Pancreas (tissue), 10 donors: ENCODE data around the gene LRRC4C. TPM values are rescaled to one million over a fixed set of nuclear protein-coding genes. Genes with fewer than 3 reads are reported as not detected.

ENCODE experiments used
- ATAC-seq, 4 donors: fragments of 200-7000 bp; cut with Tn5 transposase; one replicate each; pipeline versions ENCODE4 v1.8.0 to v1.9.1; 2020; ENCODE audit warnings: mild to moderate bottlenecking in 4 of 4, moderate library complexity in 4 of 4
- DNase-seq, 6 donors: peaks; one replicate each; pipeline ENCODE4 v3.0.0-alpha.2; 2020
- FAIRE-seq: peaks from 2 replicates; lab custom pipeline; 2012; peaks lifted over from hg19 to GRCh38; lab: Jason Lieb, UNC
- H3K27ac ChIP-seq, 4 donors: fragments of 200-600 bp; sonication (generic); 1 replicate in 3 of 4; 2 replicates in 1 of 4; pipeline versions ENCODE4 v1.5.0 to v1.8.0; 2020
- H3K27me3 ChIP-seq, 4 donors: fragments of 200-600 bp; one replicate each; pipeline ENCODE4 v1.8.0; 2021
- H3K36me3 ChIP-seq, 3 donors: fragments of 200-600 bp; sonication (generic) in 1 of 3; one replicate each; pipeline versions ENCODE4 v1.5.0 to v1.8.0; 2020 to 2021
- H3K4me1 ChIP-seq, 3 donors: fragments of 200-600 bp; one replicate each; pipeline ENCODE4 v1.8.0; 2021
- H3K4me3 ChIP-seq, 4 donors: fragments of 200-600 bp; sonication (generic) in 2 of 4; one replicate each; pipeline versions ENCODE4 v1.5.0 to v1.8.0; 2020 to 2021
- H3K9me3 ChIP-seq, 4 donors: fragments of 200-600 bp; one replicate each; pipeline ENCODE4 v1.8.0; 2021
- CTCF ChIP-seq, 4 donors: fragments of 200-600 bp; sonication (generic) in 3 of 4; IDR thresholded peaks; one replicate each; pipeline versions ENCODE4 v1.5.0 to v1.8.0; 2021; ENCODE audit warnings: antibody characterized with exemption in 4 of 4
- WGBS, 2 donors: extraction: QIAGEN DNeasy Blood & Tissue Kit; methylation state at CpG; one replicate each; pipeline ENCODE4 v1.1.7; 2013; 5-methylcytosine and 5-hydroxymethylcytosine counted together
- intact Hi-C, 3 donors: fragments of 100-400 bp; cut with DNase I; formaldehyde crosslinking; loops; one replicate each; pipeline versions ENCODE4 v1.11.1 to v1.14.2; 2022
- polyA plus RNA-seq, 2 donors: library from polyadenylated mRNA; stranded (reverse); fragments of 200-250 nt; gene quantifications; one replicate each; pipeline ENCODE4 v1.2.3, GENCODE V29; 2013
- total RNA-seq, 6 donors: library from RNA; stranded (reverse); fragmentation: NEBNext Ultra II Directional in 4 of 6; extraction: Animal tissue kit (Norgen Biotek cat#: 25700) in 4 of 6; gene quantifications; one replicate each; pipeline versions ENCODE4 v1.2.1 to v1.2.4, GENCODE V29; 2021 to 2023
- donor health status: healthy with polysubstance abuse.
- donor health status: DM: no; HTN: no; CAD: no; lungs with moderate emphysema.
- donor health status: DM: no; HTN: no; CAD: no.
- donor health status: control.
- donor health status: control.
- donor health status: Bipolar disorder and iron deficiency.
- donor health status: DM: yes; HTN: yes; CAD: no.
- donor health status: DM: no; HTN: no; CAD: no.
- donor health status: DM: no; HTN: no; CAD: no.
- donor health status: DM: yes; HTN: yes; CAD: no.

LRRC4C gene
- total and polyA plus RNA-seq, 8 donors, result 0.04 to 0.84 (median 0.16) TPM

GRCh38 chr11:41246399-41246745, 213.1 kb downstream of the LRRC4C start:
- ATAC-seq, result no peak
- intact Hi-C loops, result no loop called here
- peak in 2 of 6 donors; percentile 47 to 48 for DNase-seq

GRCh38 chr11:41245704-41246398, 213.6 kb downstream of the LRRC4C start:
- Histone ChIP-seq H3K4me3 (no peak overlapping the region), H3K4me1 (no peaks in the 10 kb centered on the region), H3K27me3 (no peaks in the 10 kb centered on the region), H3K9me3 (no peaks in the 10 kb centered on the region), H3K27ac (no peak overlapping the region), H3K36me3 (no peaks in the 10 kb centered on the region)
- no peak for ATAC-seq
- no peak for FAIRE-seq
- intact Hi-C loops, result no loop called here
- peak in 1 of 6 donors; percentile 12 for DNase-seq
- 60 to 75% methylated on average over 10 of the region's 10 CpGs for WGBS, 2 donors
- no peak for TF ChIP-seq CTCF (IDR thresholded peaks at IDR 0.05)

More at GRCh38 chr11:41246399-41246745, 213.1 kb downstream of the LRRC4C start:
- no peak overlapping the region for H3K27ac ChIP-seq
- no peak for TF ChIP-seq CTCF (IDR thresholded peaks at IDR 0.05)
- H3K4me3 ChIP-seq, result no peak overlapping the region
- no peaks in the 10 kb centered on the region for H3K27me3 ChIP-seq
- no peaks in the 10 kb centered on the region for H3K4me1 ChIP-seq
- H3K9me3 ChIP-seq, result no peaks in the 10 kb centered on the region
- 61 to 81% methylated on average over 5 of the region's 5 CpGs for WGBS, 2 donors
- H3K36me3 ChIP-seq, result no peaks in the 10 kb centered on the region
- no peak for FAIRE-seq

- ATAC-seq, result no peak
- peak in 2 of 6 donors; percentile 43 to 55 for DNase-seq
- 67 to 85% methylated on average over 10 of the region's 10 CpGs for WGBS, 2 donors
- intact Hi-C loops, result no loop called here
- Histone ChIP-seq H3K9me3 (no peaks in the 10 kb centered on the region), H3K27me3 (no peaks in the 10 kb centered on the region), H3K4me1 (no peaks in the 10 kb centered on the region), H3K27ac (no peak overlapping the region), H3K4me3 (no peak overlapping the region), H3K36me3 (no peaks in the 10 kb centered on the region)
- FAIRE-seq, result no peak
- TF ChIP-seq CTCF (IDR thresholded peaks at IDR 0.05), result no peak
These were observed 214.3 kb downstream of the LRRC4C start for GRCh38 chr11:41245184-41245583.

- intact Hi-C loops, result no loop called here
These were observed 222.1 kb downstream of the LRRC4C start for GRCh38 chr11:41237382-41237781.

More at GRCh38 chr11:41237382-41237781, 222.1 kb downstream of the LRRC4C start:
- H3K4me1 ChIP-seq, result no peaks in the 10 kb centered on the region
- H3K27ac ChIP-seq, result no peak overlapping the region
- no peaks in the 10 kb centered on the region for H3K9me3 ChIP-seq
- 26 to 39% methylated on average over 6 of the region's 6 CpGs for WGBS, 2 donors
- H3K4me3 ChIP-seq, result no peak overlapping the region
- no peaks in the 10 kb centered on the region for H3K27me3 ChIP-seq
- no peak for TF ChIP-seq CTCF (IDR thresholded peaks at IDR 0.05)
- no peak for DNase-seq
- ATAC-seq, result no peak
- FAIRE-seq, result no peak
- no peaks in the 10 kb centered on the region for H3K36me3 ChIP-seq
